Upper lobe of right lung (tissue), 1 donor: Measurements from ENCODE around the gene SNTN. TPM values are rescaled to one million over a fixed set of nuclear protein-coding genes. Genes with fewer than 3 reads are reported as not detected.

Experiments
- ATAC-seq: fragments of 200-7000 bp; cut with Tn5 transposase; one replicate; pipeline ENCODE4 v1.9.1; 2020; ENCODE audit warnings: mild to moderate bottlenecking, moderate library complexity
- DNase-seq: peaks from one replicate; pipeline ENCODE4 v3.0.0-alpha.2; 2020
- H3K27ac ChIP-seq: fragments of 200-600 bp; one replicate; pipeline ENCODE4 v1.8.0; 2022
- H3K27me3 ChIP-seq: fragments of 200-600 bp; one replicate; pipeline ENCODE4 v1.8.0; 2022; ENCODE audit warnings: mild to moderate bottlenecking
- H3K36me3 ChIP-seq: fragments of 200-600 bp; one replicate; pipeline ENCODE4 v1.8.0; 2022
- H3K4me1 ChIP-seq: fragments of 200-600 bp; one replicate; pipeline ENCODE4 v1.8.0; 2022
- H3K4me3 ChIP-seq: fragments of 200-600 bp; one replicate; pipeline ENCODE4 v1.8.0; 2022; ENCODE audit warnings: mild to moderate bottlenecking
- H3K9me3 ChIP-seq: fragments of 200-600 bp; one replicate; pipeline ENCODE4 v1.8.0; 2022
- intact Hi-C: fragments of 100-400 bp; cut with DNase I; formaldehyde crosslinking; loops from one replicate; pipeline ENCODE4 v1.11.0; 2022
- total RNA-seq: library from RNA; stranded (reverse); fragmentation: NEBNext Ultra II Directional; extraction: Animal tissue kit (Norgen Biotek cat#: 25700); gene quantifications from one replicate; pipeline ENCODE4 v1.2.1, GENCODE V29; 2021
- TF ChIP-seq, protein P1 (sequence below): fragments of 200-600 bp; IDR thresholded peaks from one replicate; pipeline ENCODE4 v1.8.0; 2022; ENCODE audit warnings: antibody characterized with exemption
- donor health status: DM: no; HTN: yes; CAD: no; lungs with severe emphysema.

SNTN gene
- total RNA-seq, 1 donor from 2014 or later = not detected

DNA sequence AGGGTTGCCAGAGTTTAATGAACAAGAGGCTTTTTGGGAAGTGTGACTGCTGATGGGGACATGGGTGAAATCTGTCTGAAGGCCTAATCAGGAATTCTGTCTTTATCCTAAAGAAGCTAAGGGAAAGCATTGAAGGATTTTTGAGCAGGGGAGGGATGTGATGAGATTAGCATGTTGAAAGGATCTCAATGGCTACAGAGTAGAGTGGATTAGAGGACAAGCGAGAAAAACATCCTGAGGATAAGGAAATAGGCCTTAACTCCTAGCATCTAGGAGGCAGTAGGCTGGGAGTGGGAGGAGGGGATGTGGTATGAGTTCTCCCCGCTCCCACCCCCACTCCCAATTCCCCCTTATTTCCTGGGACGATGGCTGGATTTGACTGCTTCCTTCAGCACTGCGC lies 35.1 kb upstream of the SNTN start:
- H3K27me3 ChIP-seq = no peaks in the 10 kb centered on the region
- no peak for DNase-seq
- H3K36me3 ChIP-seq = no peaks in the 10 kb centered on the region
- H3K4me3 ChIP-seq = no peak overlapping the region
- no peaks in the 10 kb centered on the region for H3K4me1 ChIP-seq
- no peak overlapping the region for H3K27ac ChIP-seq
- intact Hi-C loops = no loop called here
- H3K9me3 ChIP-seq = no peaks in the 10 kb centered on the region
- TF ChIP-seq, protein P1, sequence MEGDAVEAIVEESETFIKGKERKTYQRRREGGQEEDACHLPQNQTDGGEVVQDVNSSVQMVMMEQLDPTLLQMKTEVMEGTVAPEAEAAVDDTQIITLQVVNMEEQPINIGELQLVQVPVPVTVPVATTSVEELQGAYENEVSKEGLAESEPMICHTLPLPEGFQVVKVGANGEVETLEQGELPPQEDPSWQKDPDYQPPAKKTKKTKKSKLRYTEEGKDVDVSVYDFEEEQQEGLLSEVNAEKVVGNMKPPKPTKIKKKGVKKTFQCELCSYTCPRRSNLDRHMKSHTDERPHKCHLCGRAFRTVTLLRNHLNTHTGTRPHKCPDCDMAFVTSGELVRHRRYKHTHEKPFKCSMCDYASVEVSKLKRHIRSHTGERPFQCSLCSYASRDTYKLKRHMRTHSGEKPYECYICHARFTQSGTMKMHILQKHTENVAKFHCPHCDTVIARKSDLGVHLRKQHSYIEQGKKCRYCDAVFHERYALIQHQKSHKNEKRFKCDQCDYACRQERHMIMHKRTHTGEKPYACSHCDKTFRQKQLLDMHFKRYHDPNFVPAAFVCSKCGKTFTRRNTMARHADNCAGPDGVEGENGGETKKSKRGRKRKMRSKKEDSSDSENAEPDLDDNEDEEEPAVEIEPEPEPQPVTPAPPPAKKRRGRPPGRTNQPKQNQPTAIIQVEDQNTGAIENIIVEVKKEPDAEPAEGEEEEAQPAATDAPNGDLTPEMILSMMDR = no peak
- ATAC-seq = no peak

DNA sequence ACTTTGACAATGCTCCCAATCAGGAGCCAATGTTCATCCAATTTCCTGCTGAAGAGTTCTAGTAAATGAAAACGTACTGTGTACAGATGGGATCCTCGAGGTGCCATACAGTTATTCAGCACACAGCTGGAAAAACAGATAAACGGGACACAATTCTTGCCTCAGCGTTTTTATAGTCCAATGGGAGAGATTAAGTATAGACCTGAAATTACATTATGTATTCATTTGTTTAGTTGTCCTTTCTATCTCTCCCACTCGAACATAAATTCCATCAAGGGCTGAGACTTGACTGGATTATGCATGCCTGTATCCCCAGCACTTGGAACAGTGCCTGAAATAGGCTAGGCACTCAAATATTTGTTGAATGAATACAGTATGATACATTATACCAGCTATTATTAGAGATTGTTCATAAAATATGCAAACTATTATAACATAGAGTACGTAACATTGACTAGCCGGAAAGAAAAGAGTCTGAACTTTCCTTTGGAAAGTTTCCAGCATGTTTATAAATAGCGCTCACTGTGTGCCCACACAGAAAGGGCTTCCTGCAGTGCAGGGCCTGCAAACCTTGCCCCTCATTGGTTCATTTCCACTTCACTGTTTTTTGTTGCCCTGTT lies 27.4 kb upstream of the SNTN start:
- Histone ChIP-seq H3K4me1 (no peaks in the 10 kb centered on the region), H3K27ac (no peak overlapping the region), H3K36me3 (no peaks in the 10 kb centered on the region), H3K4me3 (no peak overlapping the region), H3K27me3 (no peaks in the 10 kb centered on the region), H3K9me3 (no peaks in the 10 kb centered on the region)
- no peak for DNase-seq
- ATAC-seq = no peak
- TF ChIP-seq, protein P1 = no peak
- intact Hi-C loops = no loop called here

DNA sequence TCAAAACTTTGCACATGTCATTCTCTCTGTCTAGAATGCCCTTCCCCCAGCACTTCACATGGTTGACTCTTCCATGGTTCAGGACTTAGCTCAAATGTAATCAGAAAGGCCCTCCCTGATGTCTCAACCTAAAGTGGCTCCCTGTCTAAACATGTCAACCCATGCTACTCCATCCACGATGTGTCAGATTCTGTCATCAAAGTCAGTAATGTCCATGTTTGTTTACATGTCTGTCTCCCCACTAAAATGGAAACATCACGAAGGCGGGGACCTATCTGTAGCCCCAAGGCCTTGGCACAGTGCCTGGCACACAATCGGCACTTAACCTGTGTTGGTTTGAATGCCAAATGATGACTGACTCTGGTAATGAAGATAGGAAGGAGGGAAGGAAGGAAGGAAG lies 20.8 kb upstream of the SNTN start:
- DNase-seq = no peak
- Histone ChIP-seq H3K27me3 (no peaks in the 10 kb centered on the region), H3K36me3 (no peaks in the 10 kb centered on the region), H3K4me1 (no peaks in the 10 kb centered on the region), H3K27ac (no peak overlapping the region), H3K9me3 (no peaks in the 10 kb centered on the region), H3K4me3 (no peak overlapping the region)
- intact Hi-C loops = no loop called here
- TF ChIP-seq, protein P1 = no peak
- ATAC-seq = no peak

DNA sequence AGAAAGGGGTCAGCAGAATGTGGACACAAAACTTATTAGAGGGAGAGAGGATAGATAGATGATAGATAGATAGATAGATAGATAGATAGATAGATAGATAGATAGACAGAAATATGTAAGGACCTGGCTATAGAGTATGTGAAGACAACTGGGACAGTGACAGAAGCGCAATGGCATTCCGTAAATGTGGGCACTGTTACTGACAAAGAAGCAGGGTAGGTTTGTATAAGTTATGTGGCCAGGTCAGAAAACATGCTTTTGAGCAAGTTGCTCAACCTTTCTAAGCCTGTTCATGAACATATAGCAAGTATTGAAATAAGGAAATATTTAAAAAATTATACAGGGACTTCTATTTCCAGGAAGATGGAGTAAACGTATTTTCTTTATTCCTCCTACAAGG lies 17.3 kb upstream of the SNTN start:
- DNase-seq = no peak
- intact Hi-C loops = no loop called here
- TF ChIP-seq, protein P1 = no peak

DNA sequence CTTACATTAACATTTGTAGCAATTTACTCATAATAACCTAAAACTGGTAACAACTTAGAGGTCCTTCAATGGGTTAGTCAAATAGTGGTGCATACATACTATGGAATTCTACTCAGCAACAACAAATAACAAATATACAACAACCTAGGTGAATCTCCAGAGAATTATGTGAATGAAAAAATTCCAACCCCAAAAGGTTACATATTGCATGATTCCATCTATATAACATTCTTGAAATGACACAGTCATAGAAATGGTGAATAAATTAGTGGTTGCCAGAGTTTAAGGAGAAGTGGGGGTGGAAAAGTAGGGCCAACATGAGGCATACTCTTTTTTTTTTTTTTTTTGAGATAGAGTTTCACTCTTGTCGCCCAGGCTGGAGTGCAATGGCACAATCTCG lies 12.7 kb upstream of the SNTN start:
- Histone ChIP-seq H3K4me3 (no peak overlapping the region), H3K36me3 (no peaks in the 10 kb centered on the region), H3K9me3 (no peaks in the 10 kb centered on the region), H3K4me1 (no peaks in the 10 kb centered on the region), H3K27ac (no peak overlapping the region), H3K27me3 (no peaks in the 10 kb centered on the region)
- intact Hi-C loops = no loop called here
- DNase-seq (no peak), ATAC-seq (no peak)
- TF ChIP-seq, protein P1 = no peak

More for the DNA sequence above, 17.3 kb upstream of the SNTN start:
- H3K27ac ChIP-seq = no peak overlapping the region
- no peaks in the 10 kb centered on the region for H3K36me3 ChIP-seq
- no peaks in the 10 kb centered on the region for H3K9me3 ChIP-seq
- ATAC-seq = no peak
- no peak overlapping the region for H3K4me3 ChIP-seq
- no peaks in the 10 kb centered on the region for H3K27me3 ChIP-seq
- H3K4me1 ChIP-seq = no peaks in the 10 kb centered on the region

DNA sequence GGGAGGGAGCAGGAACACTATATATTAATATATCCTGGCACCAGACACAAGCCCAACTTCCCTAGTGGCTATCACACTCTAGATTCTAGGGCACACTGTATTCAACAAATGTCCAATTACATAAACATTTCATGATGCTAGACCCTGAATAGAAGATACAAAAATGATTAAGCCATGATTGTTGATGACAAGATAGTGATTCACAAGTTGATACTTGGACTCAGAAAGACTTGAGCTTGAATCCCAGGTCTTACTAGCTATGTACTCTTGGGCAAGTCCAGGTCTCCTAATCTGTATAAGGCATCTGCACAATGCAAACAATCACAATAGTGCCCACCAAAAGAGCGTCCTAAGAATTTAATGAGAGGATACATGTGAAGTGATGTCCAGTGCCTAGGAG lies 10.0 kb upstream of the SNTN start:
- Histone ChIP-seq H3K36me3 (no peaks in the 10 kb centered on the region), H3K4me3 (no peak overlapping the region), H3K27ac (no peak overlapping the region), H3K27me3 (no peaks in the 10 kb centered on the region), H3K4me1 (no peaks in the 10 kb centered on the region), H3K9me3 (no peaks in the 10 kb centered on the region)
- intact Hi-C loops = no loop called here
- DNase-seq = no peak
- TF ChIP-seq, protein P1 = no peak
- ATAC-seq = no peak
